Upper lobe of left lung (tissue), 4 donors: Measurements from ENCODE around the gene SLC18A2.

Experiments
- POLR2A ChIP-seq, 4 donors: fragments of 450-650 bp; IDR thresholded peaks; one replicate each; pipeline ENCODE4 v1.5.1; 2016 to 2017; ENCODE audit warnings: antibody characterized with exemption in 4 of 4, mild to moderate bottlenecking in 2 of 4
- POLR2AphosphoS5 ChIP-seq, 2 donors: sonication (generic); formaldehyde crosslinking; IDR thresholded peaks; one replicate each; pipeline ENCODE4 v1.5.1; 2017; ENCODE audit warnings: antibody characterized with exemption in 2 of 2
- TF ChIP-seq, protein P1 (sequence below), 6 experiments: fragments of 450-650 bp in 4 of 6; fragments of 200-600 bp in 2 of 6; sonication (generic) in 2 of 6; IDR thresholded peaks; one replicate each; pipeline ENCODE4 v1.5.1; 2016 to 2019; ENCODE audit warnings: antibody characterized with exemption in 6 of 6

DNA sequence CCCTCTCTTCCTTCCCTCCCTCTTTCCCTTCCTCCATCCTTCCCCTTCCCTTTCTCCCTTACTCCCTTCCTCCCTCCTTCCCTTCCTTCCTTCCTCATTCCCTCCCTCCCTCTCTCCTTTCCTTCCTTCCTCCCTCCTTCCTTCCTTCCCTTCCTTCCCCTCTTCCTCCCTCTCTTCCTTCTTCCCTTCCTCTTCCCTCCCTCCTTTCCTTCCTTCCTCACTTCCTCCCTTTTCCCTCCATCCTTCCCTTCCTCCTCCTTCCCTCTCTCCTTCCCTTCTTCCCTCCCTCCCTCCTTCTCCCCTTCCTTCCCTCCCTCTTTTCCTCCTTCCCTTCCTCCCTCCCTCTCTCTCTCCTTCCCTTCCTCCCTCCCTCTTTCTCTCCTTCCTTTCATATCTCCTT is 12.7 kb upstream of the SLC18A2 start:
- no peak for TF ChIP-seq POLR2A (IDR thresholded peaks at IDR 0.05)
- TF ChIP-seq, protein P1, sequence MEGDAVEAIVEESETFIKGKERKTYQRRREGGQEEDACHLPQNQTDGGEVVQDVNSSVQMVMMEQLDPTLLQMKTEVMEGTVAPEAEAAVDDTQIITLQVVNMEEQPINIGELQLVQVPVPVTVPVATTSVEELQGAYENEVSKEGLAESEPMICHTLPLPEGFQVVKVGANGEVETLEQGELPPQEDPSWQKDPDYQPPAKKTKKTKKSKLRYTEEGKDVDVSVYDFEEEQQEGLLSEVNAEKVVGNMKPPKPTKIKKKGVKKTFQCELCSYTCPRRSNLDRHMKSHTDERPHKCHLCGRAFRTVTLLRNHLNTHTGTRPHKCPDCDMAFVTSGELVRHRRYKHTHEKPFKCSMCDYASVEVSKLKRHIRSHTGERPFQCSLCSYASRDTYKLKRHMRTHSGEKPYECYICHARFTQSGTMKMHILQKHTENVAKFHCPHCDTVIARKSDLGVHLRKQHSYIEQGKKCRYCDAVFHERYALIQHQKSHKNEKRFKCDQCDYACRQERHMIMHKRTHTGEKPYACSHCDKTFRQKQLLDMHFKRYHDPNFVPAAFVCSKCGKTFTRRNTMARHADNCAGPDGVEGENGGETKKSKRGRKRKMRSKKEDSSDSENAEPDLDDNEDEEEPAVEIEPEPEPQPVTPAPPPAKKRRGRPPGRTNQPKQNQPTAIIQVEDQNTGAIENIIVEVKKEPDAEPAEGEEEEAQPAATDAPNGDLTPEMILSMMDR (IDR thresholded peaks at IDR 0.05), result no peak
- TF ChIP-seq POLR2AphosphoS5 (IDR thresholded peaks at IDR 0.05), result no peak
